ENCODE results near the gene AEBP1.

- TF ChIP-seq POLR2A (IDR thresholded peaks at IDR 0.05; ENCODE audit: low read depth) (no peak), CTCF (IDR thresholded peaks at IDR 0.05) (no peak), POLR2AphosphoS5 (IDR thresholded peaks at IDR 0.05) (no peak), EP300 (IDR thresholded peaks at IDR 0.05) (no peak)
Measured at GRCh38 chr7:44107961-44108767, 4.0 kb downstream of the AEBP1 start.

Measured in esophagus muscularis mucosa (tissue), 4 donors.